ENCODE measurements around the gene KEL. TPM values are rescaled to one million over a fixed set of nuclear protein-coding genes. Genes with fewer than 3 reads are reported as not detected.

The KEL gene
- total RNA-seq, 1 experiment from 2014 or later: 0.91 TPM

DNA sequence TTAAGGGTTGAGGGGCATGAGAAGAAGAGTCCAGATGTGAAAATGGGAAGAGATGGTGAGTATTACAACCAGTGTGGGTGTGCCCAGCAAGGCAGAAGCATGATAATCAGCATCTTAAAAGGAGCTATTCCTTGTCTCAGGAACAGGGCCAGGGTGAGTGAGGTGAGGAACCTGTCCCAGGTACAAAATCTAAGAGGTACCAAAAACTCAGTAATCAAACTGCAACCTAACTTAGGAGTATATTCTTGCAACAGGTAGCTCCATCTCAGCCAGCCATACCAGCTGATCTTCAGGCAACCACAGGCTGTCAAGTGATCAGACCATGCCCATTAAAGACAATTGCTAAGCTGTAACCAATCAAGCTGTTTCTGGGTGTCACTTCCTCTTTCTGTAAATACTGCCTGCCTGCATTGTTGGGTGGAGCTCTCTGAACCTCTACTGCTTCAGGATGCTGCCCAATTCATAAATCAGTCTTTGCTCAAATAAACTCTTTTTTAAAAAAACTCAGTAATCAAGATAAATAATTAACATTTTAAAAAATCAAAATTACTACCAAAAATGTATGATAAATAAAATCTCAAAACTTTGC is 7.4 kb downstream of the KEL start:
- ATAC-seq (no peak), DNase-seq (ENCODE audit: low read depth, low spot score) (no peak)
- H4K20me1 ChIP-seq (ENCODE audit: insufficient read depth): no peaks in the 10 kb centered on the region
- peaks cover 7% of the 10 kb centered on the region for H3K27me3 ChIP-seq (ENCODE audit: insufficient read depth, low read length)
- H3K9ac ChIP-seq (ENCODE audit: low read length): no peak overlapping the region
- H3K36me3 ChIP-seq (ENCODE audit: control insufficient read depth in 1 of 2, insufficient read depth in 2 of 2, low read length in 2 of 2): no peaks in the 10 kb centered on the region
- ChIA-PET CTCF (interaction anchor here (0.8 kb wide), 1 partner anchor 82 kb away, joined by 3 read pairs; no protein-coding TSS in a partner anchor), POLR2A (no interaction called here), RAD21 (ENCODE audit: low non-redundant PET in 1 of 2, low total read pairs in 2 of 2, uncharacterized antibody in 2 of 2, unreplicated experiment in 2 of 2) (no interaction called here)
- no peak for TF ChIP-seq ZNF274 (IDR thresholded peaks at IDR 0.05; ENCODE audit: low read depth, low read length)
- TF ChIP-seq ZFX (IDR thresholded peaks at IDR 0.05): no peak
- no peak for TF ChIP-seq YY1 (IDR thresholded peaks at IDR 0.05; ENCODE audit: extremely low read depth, insufficient replicate concordance, low read depth, low read length)
- TF ChIP-seq POLR2AphosphoS5 (IDR thresholded peaks at IDR 0.05; ENCODE audit: low read depth, low read length): no peak
- no peak for TF ChIP-seq POLR2A (IDR thresholded peaks at IDR 0.05; ENCODE audit: borderline replicate concordance, extremely low read depth, insufficient read depth, insufficient read length)
- TF ChIP-seq, protein P1, sequence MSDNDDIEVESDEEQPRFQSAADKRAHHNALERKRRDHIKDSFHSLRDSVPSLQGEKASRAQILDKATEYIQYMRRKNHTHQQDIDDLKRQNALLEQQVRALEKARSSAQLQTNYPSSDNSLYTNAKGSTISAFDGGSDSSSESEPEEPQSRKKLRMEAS (IDR thresholded peaks at IDR 0.05): no peak
- TF ChIP-seq, protein P2, sequence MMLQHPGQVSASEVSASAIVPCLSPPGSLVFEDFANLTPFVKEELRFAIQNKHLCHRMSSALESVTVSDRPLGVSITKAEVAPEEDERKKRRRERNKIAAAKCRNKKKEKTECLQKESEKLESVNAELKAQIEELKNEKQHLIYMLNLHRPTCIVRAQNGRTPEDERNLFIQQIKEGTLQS (IDR thresholded peaks at IDR 0.05): no peak
- TF ChIP-seq, protein P3, sequence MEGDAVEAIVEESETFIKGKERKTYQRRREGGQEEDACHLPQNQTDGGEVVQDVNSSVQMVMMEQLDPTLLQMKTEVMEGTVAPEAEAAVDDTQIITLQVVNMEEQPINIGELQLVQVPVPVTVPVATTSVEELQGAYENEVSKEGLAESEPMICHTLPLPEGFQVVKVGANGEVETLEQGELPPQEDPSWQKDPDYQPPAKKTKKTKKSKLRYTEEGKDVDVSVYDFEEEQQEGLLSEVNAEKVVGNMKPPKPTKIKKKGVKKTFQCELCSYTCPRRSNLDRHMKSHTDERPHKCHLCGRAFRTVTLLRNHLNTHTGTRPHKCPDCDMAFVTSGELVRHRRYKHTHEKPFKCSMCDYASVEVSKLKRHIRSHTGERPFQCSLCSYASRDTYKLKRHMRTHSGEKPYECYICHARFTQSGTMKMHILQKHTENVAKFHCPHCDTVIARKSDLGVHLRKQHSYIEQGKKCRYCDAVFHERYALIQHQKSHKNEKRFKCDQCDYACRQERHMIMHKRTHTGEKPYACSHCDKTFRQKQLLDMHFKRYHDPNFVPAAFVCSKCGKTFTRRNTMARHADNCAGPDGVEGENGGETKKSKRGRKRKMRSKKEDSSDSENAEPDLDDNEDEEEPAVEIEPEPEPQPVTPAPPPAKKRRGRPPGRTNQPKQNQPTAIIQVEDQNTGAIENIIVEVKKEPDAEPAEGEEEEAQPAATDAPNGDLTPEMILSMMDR (IDR thresholded peaks at IDR 0.05 in 2 of 3, conservative IDR thresholded peaks at IDR 0.05 in 1 of 3; ENCODE audit: borderline replicate concordance in 1 of 3, insufficient read depth in 1 of 3, low read depth in 2 of 3, low read length in 2 of 3): no peak
- no peak for TF ChIP-seq RAD21 (IDR thresholded peaks at IDR 0.05; ENCODE audit: low read depth)
- no peak for TF ChIP-seq ELF1 (IDR thresholded peaks at IDR 0.05; ENCODE audit: borderline replicate concordance, low read depth)
- no peaks in the 10 kb centered on the region for H3K9me2 ChIP-seq (ENCODE audit: insufficient read depth)
- no peak overlapping the region for H3K4me3 ChIP-seq (replicated peaks in 1 of 2; ENCODE audit: low read depth in 1 of 2, low read length in 2 of 2)
- no peak overlapping the region for H2AFZ ChIP-seq (ENCODE audit: low read depth, low read length, poor library complexity, severe bottlenecking)
- no peak overlapping the region for H3K27ac ChIP-seq (ENCODE audit: low read depth, low read length)
- H3K9me3 ChIP-seq (ENCODE audit: control insufficient read depth in 1 of 2, insufficient read depth in 1 of 2, low read depth in 1 of 2, low read length in 2 of 2): no peaks in the 10 kb centered on the region
- peaks cover 15% of the 10 kb centered on the region in 2 experiments for H3K4me1 ChIP-seq (ENCODE audit: control insufficient read depth in 1 of 2, insufficient read depth in 2 of 2, low read length in 2 of 2)
- no peaks in the 10 kb centered on the region for H3K79me2 ChIP-seq (ENCODE audit: insufficient read depth, low read length)
- intact Hi-C loops (cut with micrococcal nuclease): no loop called here
- BruUV-seq (replicated peaks): no TSS peak
- no peak overlapping the region for H3K4me2 ChIP-seq (ENCODE audit: low read length)

All from HCT116 (cell line).